GM21528 (cell line): ENCODE results near the gene ZYX.
A peak's percentile ranks its signal among the peaks of the same experiment; 100 is the strongest.
"Not testable (repeated sequence)": the region's sequence is repeated elsewhere in the genome, so short reads cannot be mapped to it uniquely, and the experiment has no call there.

Experiments used
- ATAC-seq: cut with Tn5 transposase; IDR thresholded peaks from one replicate; pipeline ENCODE4 v1.9.1; 2021; ENCODE audit warnings: mild to moderate bottlenecking, moderate library complexity; ENCODE audit not compliant: unreplicated experiment, low FRiP score

The ZYX gene

GRCh38 chr7:143415209-143415608 lies 34.1 kb downstream of the ZYX start:
- not testable (repeated sequence) for ATAC-seq

- no peak for ATAC-seq
Observed at GRCh38 chr7:143415742-143416397, 34.7 kb downstream of the ZYX start.

GRCh38 chr7:143416565-143417149 lies 35.5 kb downstream of the ZYX start:
- ATAC-seq, result peak; percentile 55

GRCh38 chr7:143417734-143418383 lies 36.7 kb downstream of the ZYX start:
- no peak for ATAC-seq

- no peak for ATAC-seq
Observed at GRCh38 chr7:143418681-143419458, 37.7 kb downstream of the ZYX start.

- ATAC-seq, result no peak
Observed at GRCh38 chr7:143419880-143420279, 38.7 kb downstream of the ZYX start.

- ATAC-seq, result not testable (repeated sequence)
Observed at GRCh38 chr7:143420624-143421023, 39.5 kb downstream of the ZYX start.

GRCh38 chr7:143422033-143422432 lies 40.9 kb downstream of the ZYX start:
- ATAC-seq, result no peak

- not testable (repeated sequence) for ATAC-seq
Observed at GRCh38 chr7:143424476-143424875, 43.3 kb downstream of the ZYX start.

- ATAC-seq, result no peak
Observed at GRCh38 chr7:143426479-143427142, 45.5 kb downstream of the ZYX start.

GRCh38 chr7:143429770-143430698 lies 48.9 kb downstream of the ZYX start:
- no peak for ATAC-seq

GRCh38 chr7:143431109-143431508 lies 50.0 kb downstream of the ZYX start:
- ATAC-seq, result no peak

GRCh38 chr7:143433759-143434158 lies 52.6 kb downstream of the ZYX start:
- ATAC-seq, result no peak

GRCh38 chr7:143434660-143435059 lies 53.5 kb downstream of the ZYX start:
- ATAC-seq, result no peak

- no peak for ATAC-seq
Observed at GRCh38 chr7:143435266-143435665, 54.1 kb downstream of the ZYX start.

GRCh38 chr7:143436325-143436946 lies 55.3 kb downstream of the ZYX start:
- ATAC-seq, result peak; percentile 86

GRCh38 chr7:143437578-143437977 lies 56.4 kb downstream of the ZYX start:
- peak; percentile 47 for ATAC-seq

GRCh38 chr7:143439866-143440265 lies 58.7 kb downstream of the ZYX start:
- no peak for ATAC-seq
